ENCODE measurements around the gene ELOB.
"Not testable (repeated sequence)": the region's sequence is repeated elsewhere in the genome, so short reads cannot be mapped to it uniquely, and the experiment has no call there.

ELOB gene

GRCh38 chr16:2748757-2749455 lies 28.2 kb downstream of the ELOB start:
- DNase-seq (ENCODE audit: low read depth in 2 of 2), result no peak

GRCh38 chr16:2745961-2746360 lies 31.1 kb downstream of the ELOB start:
- no peak for DNase-seq (ENCODE audit: low read depth in 2 of 2)

GRCh38 chr16:2745116-2745890 lies 31.8 kb downstream of the ELOB start:
- no peak for DNase-seq (ENCODE audit: low read depth in 2 of 2)

- no peak for DNase-seq (ENCODE audit: low read depth in 2 of 2)
Observed at GRCh38 chr16:2744711-2745110, 32.4 kb downstream of the ELOB start.

GRCh38 chr16:2743007-2743810 lies 33.9 kb downstream of the ELOB start:
- DNase-seq (ENCODE audit: low read depth in 2 of 2), result no peak

- no peak for DNase-seq (ENCODE audit: low read depth in 2 of 2)
Observed at GRCh38 chr16:2742323-2743006, 34.6 kb downstream of the ELOB start.

GRCh38 chr16:2741168-2741567 lies 35.9 kb downstream of the ELOB start:
- DNase-seq (ENCODE audit: low read depth in 2 of 2), result no peak

GRCh38 chr16:2740476-2740875 lies 36.6 kb downstream of the ELOB start:
- no peak for DNase-seq (ENCODE audit: low read depth in 2 of 2)

- DNase-seq (ENCODE audit: low read depth in 2 of 2), result no peak
Observed at GRCh38 chr16:2739625-2740430, 37.3 kb downstream of the ELOB start.

- no peak for DNase-seq (ENCODE audit: low read depth in 2 of 2)
Observed at GRCh38 chr16:2738615-2739014, 38.5 kb downstream of the ELOB start.

- no peak for DNase-seq (ENCODE audit: low read depth in 2 of 2)
Observed at GRCh38 chr16:2737895-2738418, 39.1 kb downstream of the ELOB start.

GRCh38 chr16:2737238-2737605 lies 39.9 kb downstream of the ELOB start:
- DNase-seq (ENCODE audit: low read depth in 2 of 2), result no peak

- DNase-seq (ENCODE audit: low read depth in 2 of 2), result no peak
Observed at GRCh38 chr16:2736476-2737237, 40.4 kb downstream of the ELOB start.

- no peak for DNase-seq (ENCODE audit: low read depth in 2 of 2)
Observed at GRCh38 chr16:2734844-2735515, 42.1 kb downstream of the ELOB start.

- DNase-seq (ENCODE audit: low read depth in 2 of 2), result no peak
Observed at GRCh38 chr16:2728034-2728433, 49.0 kb downstream of the ELOB start.

- DNase-seq (ENCODE audit: low read depth in 2 of 2), result no peak
Observed at GRCh38 chr16:2726923-2727322, 50.2 kb downstream of the ELOB start.

- DNase-seq (ENCODE audit: low read depth in 2 of 2), result no peak
Observed at GRCh38 chr16:2724816-2725348, 52.2 kb downstream of the ELOB start.

- no peak for DNase-seq (ENCODE audit: low read depth in 2 of 2)
Observed at GRCh38 chr16:2724088-2724676, 52.9 kb downstream of the ELOB start.

- DNase-seq (ENCODE audit: low read depth in 2 of 2), result not testable (repeated sequence)
Observed at GRCh38 chr16:2721634-2722173, 55.4 kb downstream of the ELOB start.
